Measurements from ENCODE around the gene CMSS1.

CMSS1 gene

GRCh38 chr3:99867594-99868310 lies 50.1 kb downstream of the CMSS1 start:
- no peak for DNase-seq (ENCODE audit: low spot score in 2 of 2)
- Mint-ChIP-seq H3K27ac (no peak overlapping the region), H3K4me3 (no peak overlapping the region), H3K9me3 (no peaks in the 10 kb centered on the region), H3K36me3 (peaks cover 13% of the 10 kb centered on the region), H3K4me1 (peaks cover 3% of the 10 kb centered on the region), H3K27me3 (no peaks in the 10 kb centered on the region)
- ATAC-seq (ENCODE audit: low read depth), result no peak

GRCh38 chr3:99868311-99868646 lies 50.6 kb downstream of the CMSS1 start:
- H3K4me1 Mint-ChIP-seq, result peaks cover 3% of the 10 kb centered on the region
- no peak overlapping the region for H3K27ac Mint-ChIP-seq
- H3K4me3 Mint-ChIP-seq, result no peak overlapping the region
- H3K27me3 Mint-ChIP-seq, result no peaks in the 10 kb centered on the region
- H3K9me3 Mint-ChIP-seq, result no peaks in the 10 kb centered on the region
- no peak for DNase-seq (ENCODE audit: low spot score in 2 of 2)
- H3K36me3 Mint-ChIP-seq, result peaks cover 10% of the 10 kb centered on the region
- ATAC-seq (ENCODE audit: low read depth), result no peak

DNA sequence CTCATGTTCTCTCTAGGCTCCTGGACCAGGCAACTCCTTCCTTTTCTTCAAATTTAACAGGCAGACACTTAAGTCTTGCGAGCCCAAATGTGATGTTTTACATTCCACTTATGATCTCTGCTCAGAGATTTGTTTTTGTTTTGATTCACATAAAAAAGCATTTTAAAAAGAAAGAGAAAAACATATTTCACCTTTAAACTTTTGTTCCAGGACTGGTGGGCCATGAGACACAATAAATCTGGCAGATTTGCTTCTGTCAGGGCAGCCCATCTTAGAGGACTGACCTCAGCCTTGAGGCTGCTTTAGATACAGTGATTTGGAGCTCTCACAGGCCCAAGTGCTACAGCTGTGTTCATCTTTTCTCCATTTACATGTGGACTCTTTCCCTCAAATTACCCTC lies 52.0 kb downstream of the CMSS1 start:
- Mint-ChIP-seq H3K4me1 (peaks cover 3% of the 10 kb centered on the region), H3K36me3 (peaks cover 8% of the 10 kb centered on the region), H3K4me3 (no peak overlapping the region), H3K27ac (no peak overlapping the region), H3K27me3 (no peaks in the 10 kb centered on the region), H3K9me3 (no peaks in the 10 kb centered on the region)
- ATAC-seq (ENCODE audit: low read depth), result no peak
- DNase-seq (ENCODE audit: low spot score in 2 of 2), result no peak

GRCh38 chr3:99870712-99871111 lies 53.0 kb downstream of the CMSS1 start:
- Mint-ChIP-seq H3K4me3 (no peak overlapping the region), H3K27ac (no peak overlapping the region), H3K9me3 (no peaks in the 10 kb centered on the region), H3K4me1 (peaks cover 3% of the 10 kb centered on the region), H3K36me3 (peaks cover 6% of the 10 kb centered on the region), H3K27me3 (no peaks in the 10 kb centered on the region)
- DNase-seq (ENCODE audit: low spot score in 2 of 2), result no peak
- ATAC-seq (ENCODE audit: low read depth), result no peak

GRCh38 chr3:99871231-99872045 lies 53.8 kb downstream of the CMSS1 start:
- ATAC-seq (ENCODE audit: low read depth) (no peak), DNase-seq (ENCODE audit: low spot score in 2 of 2) (no peak)
- no peaks in the 10 kb centered on the region for H3K9me3 Mint-ChIP-seq
- peaks cover 6% of the 10 kb centered on the region for H3K36me3 Mint-ChIP-seq
- H3K27me3 Mint-ChIP-seq, result no peaks in the 10 kb centered on the region
- H3K4me1 Mint-ChIP-seq, result peaks cover 5% of the 10 kb centered on the region
- H3K4me3 Mint-ChIP-seq, result no peak overlapping the region
- no peak overlapping the region for H3K27ac Mint-ChIP-seq

GRCh38 chr3:99872923-99873254 lies 55.2 kb downstream of the CMSS1 start:
- peaks cover 4% of the 10 kb centered on the region for H3K36me3 Mint-ChIP-seq
- H3K27ac Mint-ChIP-seq, result no peak overlapping the region
- H3K4me1 Mint-ChIP-seq, result peaks cover 8% of the 10 kb centered on the region
- no peaks in the 10 kb centered on the region for H3K9me3 Mint-ChIP-seq
- ATAC-seq (ENCODE audit: low read depth) (no peak), DNase-seq (ENCODE audit: low spot score in 2 of 2) (no peak)
- no peaks in the 10 kb centered on the region for H3K27me3 Mint-ChIP-seq
- H3K4me3 Mint-ChIP-seq, result no peak overlapping the region

GRCh38 chr3:99873269-99874102 lies 55.8 kb downstream of the CMSS1 start:
- H3K36me3 Mint-ChIP-seq, result peaks cover 4% of the 10 kb centered on the region
- peaks cover 11% of the 10 kb centered on the region for H3K4me1 Mint-ChIP-seq
- ATAC-seq (ENCODE audit: low read depth) (no peak), DNase-seq (ENCODE audit: low spot score in 2 of 2) (no peak)
- H3K27ac Mint-ChIP-seq, result no peak overlapping the region
- H3K27me3 Mint-ChIP-seq, result no peaks in the 10 kb centered on the region
- H3K9me3 Mint-ChIP-seq, result no peaks in the 10 kb centered on the region
- no peak overlapping the region for H3K4me3 Mint-ChIP-seq

DNA sequence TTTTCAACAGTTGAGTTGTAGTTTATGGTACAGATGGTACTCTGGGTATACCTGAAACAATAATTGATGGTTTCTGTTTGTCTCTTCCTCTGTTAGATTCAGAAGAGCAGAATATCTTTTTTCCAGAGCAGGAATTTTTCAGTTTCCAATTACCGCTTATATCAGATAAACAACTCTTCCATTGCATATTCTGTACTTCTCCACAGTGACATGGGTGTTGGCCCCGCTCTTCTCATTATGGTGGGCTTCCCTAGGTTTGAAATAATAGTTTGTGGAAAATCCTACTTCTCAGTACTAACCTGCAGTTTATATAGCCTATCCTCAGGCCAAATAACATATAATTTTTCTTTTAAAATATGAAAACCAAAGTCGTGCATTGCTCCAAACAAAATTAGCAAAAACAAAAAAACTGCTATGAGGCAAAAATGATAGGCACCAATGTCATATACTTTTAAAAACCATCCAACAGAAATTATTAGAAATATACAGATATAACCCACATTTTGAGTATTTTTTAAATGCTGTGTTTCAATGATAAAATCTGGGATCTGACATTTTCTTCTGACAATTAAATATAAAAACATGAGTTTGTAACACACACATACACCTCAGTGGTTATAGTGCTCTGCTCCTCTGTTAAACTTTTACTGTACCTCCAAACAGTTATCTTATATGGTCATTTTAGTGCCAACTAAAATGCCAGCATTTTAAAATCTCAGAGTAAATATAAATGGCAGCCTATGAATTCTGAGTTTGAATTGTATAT lies 56.8 kb downstream of the CMSS1 start:
- Mint-ChIP-seq H3K36me3 (peaks cover 4% of the 10 kb centered on the region), H3K4me1 (peaks cover 11% of the 10 kb centered on the region), H3K4me3 (no peak overlapping the region), H3K9me3 (no peaks in the 10 kb centered on the region), H3K27me3 (no peaks in the 10 kb centered on the region), H3K27ac (no peak overlapping the region)
- DNase-seq (ENCODE audit: low spot score in 2 of 2) (no peak), ATAC-seq (ENCODE audit: low read depth) (no peak)

DNA sequence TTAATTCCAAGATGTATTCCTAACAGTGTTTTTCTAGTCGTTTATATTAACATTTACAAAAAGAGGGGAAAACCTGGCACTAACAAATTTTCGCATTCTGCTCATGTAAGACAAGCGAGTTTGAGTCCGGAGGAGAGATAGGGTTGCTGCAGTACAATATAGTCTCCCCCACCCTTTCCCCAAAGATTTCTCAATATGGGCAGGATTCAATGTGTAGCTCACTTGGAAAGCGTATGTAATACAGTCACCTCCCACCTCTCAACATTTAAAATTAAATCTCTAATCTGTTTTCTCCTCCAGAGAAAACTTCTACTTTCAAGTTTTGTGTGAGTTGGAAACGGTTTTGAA lies 57.9 kb downstream of the CMSS1 start:
- ATAC-seq (ENCODE audit: low read depth) (peak; percentile 16), DNase-seq (ENCODE audit: low spot score in 2 of 2) (no peak)
- H3K4me1 Mint-ChIP-seq, result peaks cover 8% of the 10 kb centered on the region
- H3K27ac Mint-ChIP-seq, result peak overlapping the region; percentile 93
- H3K4me3 Mint-ChIP-seq, result peak overlapping the region; percentile 81
- no peaks in the 10 kb centered on the region for H3K36me3 Mint-ChIP-seq
- no peaks in the 10 kb centered on the region for H3K9me3 Mint-ChIP-seq
- no peaks in the 10 kb centered on the region for H3K27me3 Mint-ChIP-seq

DNA sequence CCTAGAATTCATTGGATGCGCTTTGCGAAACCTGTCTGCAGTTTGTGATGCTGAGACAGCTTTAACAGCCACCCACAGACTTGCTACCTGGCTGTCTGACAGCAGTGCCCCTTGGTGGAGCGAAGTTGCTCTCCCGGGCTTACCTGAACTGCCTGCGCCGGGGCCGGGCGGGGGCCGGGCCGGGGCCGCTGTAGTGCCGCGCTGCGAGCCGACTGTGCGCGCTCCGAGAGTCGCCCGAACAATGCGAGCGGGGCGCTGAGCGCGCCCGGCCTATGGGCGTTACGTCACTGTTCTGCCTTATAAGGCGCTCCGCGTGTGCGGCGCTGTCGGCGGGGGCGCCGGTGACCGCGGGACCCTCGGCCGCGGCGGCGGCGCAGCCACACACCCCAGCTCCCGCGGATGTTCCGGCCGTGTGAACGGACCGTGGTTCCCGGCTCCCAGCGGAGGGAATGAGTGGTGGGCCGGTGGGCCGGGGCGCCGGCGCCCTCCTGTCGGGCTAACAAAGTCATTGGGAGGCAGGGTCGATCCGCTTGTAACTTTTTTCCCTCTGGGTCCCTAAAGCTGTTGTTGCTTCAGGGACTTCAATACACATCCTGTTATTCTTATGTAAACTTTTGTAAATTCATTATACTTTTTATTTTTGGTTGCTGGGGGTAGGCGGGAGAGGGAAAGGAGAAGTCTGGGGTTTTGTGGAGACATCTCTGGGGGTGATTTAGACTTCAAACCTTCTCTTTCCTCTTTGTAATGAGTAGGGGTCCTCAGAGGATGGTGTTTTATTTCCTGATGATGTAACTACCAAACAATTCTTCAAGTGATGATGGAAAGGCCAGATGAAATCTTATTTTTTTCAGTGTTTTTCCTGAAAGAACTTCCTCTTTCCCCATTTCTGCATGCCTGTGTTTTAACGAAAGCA lies 58.5 kb downstream of the CMSS1 start:
- DNase-seq (ENCODE audit: low spot score in 2 of 2), result peak; percentile 68
- Mint-ChIP-seq H3K27ac (peak overlapping the region; percentile 93), H3K9me3 (no peaks in the 10 kb centered on the region), H3K4me3 (peak overlapping the region; percentile 81), H3K4me1 (peaks cover 8% of the 10 kb centered on the region), H3K36me3 (no peaks in the 10 kb centered on the region), H3K27me3 (no peaks in the 10 kb centered on the region)
- peak; percentile 97 for ATAC-seq (ENCODE audit: low read depth)

- no peak overlapping the region for H3K4me3 Mint-ChIP-seq
- no peaks in the 10 kb centered on the region for H3K36me3 Mint-ChIP-seq
- DNase-seq (ENCODE audit: low spot score in 2 of 2), result no peak
- peaks cover 8% of the 10 kb centered on the region for H3K4me1 Mint-ChIP-seq
- H3K9me3 Mint-ChIP-seq, result no peaks in the 10 kb centered on the region
- no peaks in the 10 kb centered on the region for H3K27me3 Mint-ChIP-seq
- ATAC-seq (ENCODE audit: low read depth), result no peak
- H3K27ac Mint-ChIP-seq, result peak overlapping the region; percentile 93
Measured at GRCh38 chr3:99877031-99877579, 59.4 kb downstream of the CMSS1 start.

DNA sequence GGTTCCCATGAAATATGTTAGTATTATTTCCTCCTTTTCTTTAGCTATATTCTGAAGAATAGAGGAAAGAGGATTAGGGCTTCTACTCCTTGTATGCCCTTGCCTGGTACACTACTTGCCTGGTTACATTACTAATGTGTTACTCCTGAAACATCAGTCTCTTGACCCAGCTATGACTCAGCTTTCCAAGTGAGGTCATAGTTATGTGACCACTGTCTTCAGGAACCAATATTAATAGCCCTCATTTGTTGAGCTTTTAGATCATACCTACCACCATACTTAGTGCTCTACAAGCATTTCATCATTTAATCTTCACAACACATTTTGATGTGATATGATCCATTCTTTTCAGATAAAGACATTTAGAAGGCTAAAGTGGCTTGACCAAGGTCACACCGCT lies 60.3 kb downstream of the CMSS1 start:
- Mint-ChIP-seq H3K9me3 (no peaks in the 10 kb centered on the region), H3K4me3 (no peak overlapping the region), H3K27me3 (no peaks in the 10 kb centered on the region), H3K4me1 (peaks cover 8% of the 10 kb centered on the region), H3K36me3 (no peaks in the 10 kb centered on the region), H3K27ac (peak overlapping the region; percentile 76)
- DNase-seq (ENCODE audit: low spot score in 2 of 2), result no peak
- no peak for ATAC-seq (ENCODE audit: low read depth)

GRCh38 chr3:99879275-99879674 lies 61.6 kb downstream of the CMSS1 start:
- H3K4me3 Mint-ChIP-seq, result no peak overlapping the region
- no peak for DNase-seq (ENCODE audit: low spot score in 2 of 2)
- H3K27ac Mint-ChIP-seq, result peak overlapping the region; percentile 72
- H3K27me3 Mint-ChIP-seq, result no peaks in the 10 kb centered on the region
- no peaks in the 10 kb centered on the region for H3K9me3 Mint-ChIP-seq
- H3K36me3 Mint-ChIP-seq, result no peaks in the 10 kb centered on the region
- peaks cover 8% of the 10 kb centered on the region for H3K4me1 Mint-ChIP-seq
- no peak for ATAC-seq (ENCODE audit: low read depth)

Data from memory B cell (primary cell).